Stomach (tissue), 4 donors: Measurements from ENCODE around the gene TNPO2.

Source experiments
- CTCF ChIP-seq, 7 experiments: fragments of 450-650 bp in 4 of 7; fragments of 200-600 bp in 3 of 7; sonication (generic) in 3 of 7; IDR thresholded peaks; one replicate each; pipeline ENCODE4 v1.5.1; 2016 to 2019; ENCODE audit warnings: antibody characterized with exemption in 7 of 7, control low read depth in 2 of 7, mild to moderate bottlenecking in 1 of 7
- EP300 ChIP-seq: sonication (generic); formaldehyde crosslinking; IDR thresholded peaks from one replicate; pipeline ENCODE4 v1.6.1; 2017; ENCODE audit warnings: antibody characterized with exemption
- POLR2A ChIP-seq, 4 donors: fragments of 450-650 bp; IDR thresholded peaks; one replicate each; pipeline ENCODE4 v1.6.1; 2016; ENCODE audit warnings: antibody characterized with exemption in 4 of 4, control low read depth in 2 of 4, mild to moderate bottlenecking in 1 of 4, moderate library complexity in 1 of 4

DNA sequence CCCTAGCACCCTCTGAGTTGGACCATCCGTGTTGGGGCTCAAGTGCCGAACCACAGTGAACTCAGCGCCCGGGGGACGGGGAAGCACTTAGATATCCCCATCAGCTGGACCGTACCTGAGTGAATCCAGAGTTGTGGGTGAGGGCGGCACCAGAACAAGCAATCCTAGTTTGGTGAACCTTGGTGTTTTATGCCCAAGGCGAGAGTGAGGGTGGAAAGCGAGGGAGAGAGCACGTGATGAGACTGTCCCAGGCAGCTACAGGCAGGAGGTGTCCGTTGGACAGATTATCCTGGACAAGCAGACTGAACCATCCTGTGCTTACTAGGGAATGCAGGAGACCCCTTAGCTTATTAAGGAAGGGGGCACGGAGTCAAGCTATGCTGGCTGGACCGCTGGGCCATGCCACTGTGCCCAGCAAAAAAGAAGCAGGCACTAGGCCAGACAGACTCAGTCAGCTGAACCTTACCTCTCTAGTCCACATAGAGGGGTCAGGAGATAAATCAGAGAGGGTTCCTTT, 14.2 kb upstream of the TNPO2 start:
- TF ChIP-seq CTCF (IDR thresholded peaks at IDR 0.05) = no peak
- no peak for TF ChIP-seq POLR2A (IDR thresholded peaks at IDR 0.05)
- no peak for TF ChIP-seq EP300
